ENCODE measurements around the gene WHRN. TPM values are rescaled to one million over a fixed set of nuclear protein-coding genes. Genes with fewer than 3 reads are reported as not detected.

The WHRN gene
- polyA plus RNA-seq, 1 donor (not counting 4 experiments of a cell fraction or from before 2014, with no cell fraction given): 1.2 TPM

- H3K27me3 ChIP-seq (ENCODE audit: control insufficient read depth, extremely low read depth, insufficient read depth, low read length): no peaks in the 10 kb centered on the region
- no peak overlapping the region for H2AFZ ChIP-seq (ENCODE audit: control insufficient read depth, low read length)
- dilution Hi-C loops (cut with MboI; ENCODE audit: extremely low pct_ligation_motif_present, low sequenced_read_pairs): no loop called here
- H3K27ac ChIP-seq (ENCODE audit: control insufficient read depth, insufficient read depth, low read length): no peak overlapping the region
- H3K36me3 ChIP-seq (ENCODE audit: control insufficient read depth in 2 of 2, extremely low read depth in 1 of 2, insufficient read depth in 2 of 2, low read length in 2 of 2): no peaks in the 10 kb centered on the region
- no peaks in the 10 kb centered on the region for H3K79me2 ChIP-seq (ENCODE audit: control insufficient read depth, insufficient read depth, low read length)
- H3K9me1 ChIP-seq (ENCODE audit: control insufficient read depth, extremely low read depth, insufficient read depth, low read length): no peaks in the 10 kb centered on the region
- FAIRE-seq (no peak), DNase-seq (ENCODE audit: low read depth, low spot score) (no peak)
- H3K4me1 ChIP-seq (ENCODE audit: control insufficient read depth, extremely low read depth, insufficient read depth, low read length): peaks cover 13% of the 10 kb centered on the region
- H3K4me2 ChIP-seq (ENCODE audit: control insufficient read depth, extremely low read depth, insufficient read depth, low read depth, low read length): no peak overlapping the region
- H3K9me3 ChIP-seq (ENCODE audit: control insufficient read depth, low read depth, low read length): no peaks in the 10 kb centered on the region
- H4K20me1 ChIP-seq (ENCODE audit: control insufficient read depth, extremely low read depth, insufficient read depth, low read length): no peaks in the 10 kb centered on the region
- no peak overlapping the region for H3K9ac ChIP-seq (ENCODE audit: control insufficient read depth, extremely low read depth, insufficient read depth, low read length)
- H3K4me3 ChIP-seq (ENCODE audit: control insufficient read depth in 2 of 3, extremely low read depth in 1 of 3, insufficient read depth in 2 of 3, low read depth in 1 of 3, low read length in 3 of 3): no peak overlapping the region
- TF ChIP-seq EZH2 (IDR thresholded peaks at IDR 0.05; ENCODE audit: low read length): no peak
- TF ChIP-seq CTCF (optimal IDR thresholded peaks at IDR 0.05 in 1 of 3, IDR thresholded peaks at IDR 0.05 in 1 of 3, conservative IDR thresholded peaks at IDR 0.05 in 1 of 3; ENCODE audit: extremely low read depth in 1 of 3, insufficient read depth in 2 of 3, low read length in 3 of 3): no peak
These were observed 114.3 kb downstream of the WHRN start for GRCh38 chr9:114390952-114391351.

DNA sequence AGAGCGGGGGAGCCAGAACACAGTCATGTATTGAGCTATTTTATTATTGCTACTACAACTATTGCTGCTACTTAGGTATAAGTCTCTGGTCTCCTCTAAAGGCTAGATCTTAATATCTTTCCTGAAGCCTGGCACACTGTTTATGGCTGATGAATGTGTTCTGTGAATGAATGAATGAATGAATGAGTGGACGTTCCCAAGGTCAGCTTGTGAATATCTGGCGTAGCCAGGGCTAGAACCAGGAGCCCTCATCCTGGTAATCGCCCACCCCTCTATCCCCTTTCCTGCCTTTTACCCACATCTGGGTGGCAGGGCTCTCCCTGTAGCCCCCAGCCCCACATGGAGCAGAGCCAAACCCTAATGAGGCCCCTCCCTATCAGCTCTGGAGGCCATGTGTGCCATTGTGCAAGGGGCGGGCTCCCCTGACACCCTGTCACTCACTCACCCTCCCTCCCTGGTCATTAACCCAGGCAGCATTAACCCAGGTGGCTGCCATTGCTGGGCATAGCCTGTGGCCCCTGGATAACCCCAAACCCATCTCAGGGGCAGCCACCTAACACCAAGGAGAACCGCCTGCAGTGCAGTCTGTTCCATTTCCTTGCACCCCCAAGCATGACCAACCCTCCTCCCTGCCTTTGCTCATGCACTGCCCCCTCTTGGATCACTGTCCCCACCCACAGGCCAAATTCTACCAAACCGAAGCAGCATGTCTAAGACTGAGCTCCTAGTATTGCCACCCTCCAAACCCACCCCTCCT, 115.5 kb downstream of the WHRN start:
- dilution Hi-C loops (cut with MboI; ENCODE audit: extremely low pct_ligation_motif_present, low sequenced_read_pairs): no loop called here

More for the DNA sequence above, 115.5 kb downstream of the WHRN start:
- TF ChIP-seq CTCF (optimal IDR thresholded peaks at IDR 0.05 in 1 of 3, IDR thresholded peaks at IDR 0.05 in 1 of 3, conservative IDR thresholded peaks at IDR 0.05 in 1 of 3; ENCODE audit: extremely low read depth in 1 of 3, insufficient read depth in 2 of 3, low read length in 3 of 3) (no peak), EZH2 (IDR thresholded peaks at IDR 0.05; ENCODE audit: low read length) (no peak)
- Histone ChIP-seq H3K27me3 (ENCODE audit: control insufficient read depth, extremely low read depth, insufficient read depth, low read length) (no peaks in the 10 kb centered on the region), H3K79me2 (ENCODE audit: control insufficient read depth, insufficient read depth, low read length) (no peaks in the 10 kb centered on the region), H3K4me1 (ENCODE audit: control insufficient read depth, extremely low read depth, insufficient read depth, low read length) (peaks cover 23% of the 10 kb centered on the region), H4K20me1 (ENCODE audit: control insufficient read depth, extremely low read depth, insufficient read depth, low read length) (no peaks in the 10 kb centered on the region), H3K9me3 (ENCODE audit: control insufficient read depth, low read depth, low read length) (no peaks in the 10 kb centered on the region), H3K9ac (ENCODE audit: control insufficient read depth, extremely low read depth, insufficient read depth, low read length) (no peak overlapping the region), H3K27ac (ENCODE audit: control insufficient read depth, insufficient read depth, low read length) (no peak overlapping the region), H3K36me3 (ENCODE audit: control insufficient read depth in 2 of 2, extremely low read depth in 1 of 2, insufficient read depth in 2 of 2, low read length in 2 of 2) (no peaks in the 10 kb centered on the region), H3K9me1 (ENCODE audit: control insufficient read depth, extremely low read depth, insufficient read depth, low read length) (no peaks in the 10 kb centered on the region), H3K4me2 (ENCODE audit: control insufficient read depth, extremely low read depth, insufficient read depth, low read depth, low read length) (no peak overlapping the region), H3K4me3 (ENCODE audit: control insufficient read depth in 2 of 3, extremely low read depth in 1 of 3, insufficient read depth in 2 of 3, low read depth in 1 of 3, low read length in 3 of 3) (no peak overlapping the region), H2AFZ (ENCODE audit: control insufficient read depth, low read length) (no peak overlapping the region)
- no peak for DNase-seq (ENCODE audit: low read depth, low spot score)
- no peak for FAIRE-seq

Data from keratinocyte (primary cell).